Parathyroid adenoma (tissue), 2 donors: ENCODE results near the gene CCSER1.

Source experiments
- H2AFZ ChIP-seq: fragments of 300-600 bp; sonication (generic); one replicate; pipeline ENCODE4 v1.7.0; 2017; ENCODE audit warnings: antibody characterized with exemption, mild to moderate bottlenecking
- H3K27ac ChIP-seq: fragments of 300-600 bp; sonication (generic); one replicate; pipeline ENCODE4 v1.7.0; 2017
- H3K27me3 ChIP-seq: fragments of 300-600 bp; sonication (generic); one replicate; pipeline ENCODE4 v1.7.0; 2017; ENCODE audit warnings: low read length; ENCODE audit not compliant: control insufficient read depth, insufficient read depth
- H3K36me3 ChIP-seq: fragments of 300-600 bp; sonication (generic); one replicate; pipeline ENCODE4 v1.7.0; 2017; ENCODE audit warnings: low read length; ENCODE audit not compliant: control insufficient read depth, insufficient read depth
- H3K4me1 ChIP-seq: fragments of 300-600 bp; sonication (generic); one replicate; pipeline ENCODE4 v1.7.0; 2017; ENCODE audit warnings: control low read depth
- H3K4me2 ChIP-seq: fragments of 300-600 bp; sonication (generic); one replicate; pipeline ENCODE4 v1.7.0; 2017; ENCODE audit warnings: low read length
- H3K4me3 ChIP-seq: fragments of 300-600 bp; sonication (generic); one replicate; pipeline ENCODE4 v1.7.0; 2017; ENCODE audit warnings: low read depth, low read length
- H3K79me2 ChIP-seq: fragments of 300-600 bp; sonication (generic); one replicate; pipeline ENCODE4 v1.7.0; 2017; ENCODE audit warnings: control low read depth
- H3K9ac ChIP-seq: fragments of 300-600 bp; sonication (generic); one replicate; pipeline ENCODE4 v1.7.0; 2017; ENCODE audit warnings: mild to moderate bottlenecking
- H3K9me3 ChIP-seq: fragments of 300-600 bp; sonication (generic); one replicate; pipeline ENCODE4 v1.7.0; 2017; ENCODE audit warnings: low read length; ENCODE audit not compliant: control insufficient read depth
- CTCF ChIP-seq: fragments of 300-600 bp; sonication (generic); IDR thresholded peaks from one replicate; pipeline ENCODE4 v1.7.0; 2017; ENCODE audit warnings: antibody characterized with exemption, mild to moderate bottlenecking
- donor health status: primary hyperparathyroidism.

CCSER1 gene

GRCh38 chr4:90171491-90171890, 44.3 kb downstream of the CCSER1 start:
- no peak overlapping the region for H3K4me3 ChIP-seq
- H2AFZ ChIP-seq, result no peak overlapping the region
- H3K9me3 ChIP-seq, result no peaks in the 10 kb centered on the region
- no peaks in the 10 kb centered on the region for H3K36me3 ChIP-seq
- no peaks in the 10 kb centered on the region for H3K27me3 ChIP-seq
- no peak overlapping the region for H3K4me2 ChIP-seq
- TF ChIP-seq CTCF, result no peak
- no peaks in the 10 kb centered on the region for H3K4me1 ChIP-seq
- no peak overlapping the region for H3K9ac ChIP-seq
- no peaks in the 10 kb centered on the region for H3K79me2 ChIP-seq
- no peak overlapping the region for H3K27ac ChIP-seq

- H2AFZ ChIP-seq, result no peak overlapping the region
- no peak overlapping the region for H3K27ac ChIP-seq
Observed at GRCh38 chr4:90174621-90175023, 47.4 kb downstream of the CCSER1 start.

GRCh38 chr4:90181644-90182043, 54.5 kb downstream of the CCSER1 start:
- Histone ChIP-seq H3K4me3 (no peak overlapping the region), H2AFZ (no peak overlapping the region), H3K4me2 (no peak overlapping the region), H3K36me3 (no peaks in the 10 kb centered on the region), H3K9ac (no peak overlapping the region), H3K27me3 (no peaks in the 10 kb centered on the region), H3K4me1 (no peaks in the 10 kb centered on the region), H3K9me3 (no peaks in the 10 kb centered on the region), H3K27ac (no peak overlapping the region), H3K79me2 (no peaks in the 10 kb centered on the region)
- no peak for TF ChIP-seq CTCF

More at GRCh38 chr4:90174621-90175023, 47.4 kb downstream of the CCSER1 start:
- Histone ChIP-seq H3K36me3 (no peaks in the 10 kb centered on the region), H3K79me2 (no peaks in the 10 kb centered on the region), H3K4me2 (no peak overlapping the region), H3K4me3 (no peak overlapping the region), H3K9me3 (no peaks in the 10 kb centered on the region), H3K9ac (no peak overlapping the region), H3K4me1 (no peaks in the 10 kb centered on the region), H3K27me3 (no peaks in the 10 kb centered on the region)
- no peak for TF ChIP-seq CTCF

DNA sequence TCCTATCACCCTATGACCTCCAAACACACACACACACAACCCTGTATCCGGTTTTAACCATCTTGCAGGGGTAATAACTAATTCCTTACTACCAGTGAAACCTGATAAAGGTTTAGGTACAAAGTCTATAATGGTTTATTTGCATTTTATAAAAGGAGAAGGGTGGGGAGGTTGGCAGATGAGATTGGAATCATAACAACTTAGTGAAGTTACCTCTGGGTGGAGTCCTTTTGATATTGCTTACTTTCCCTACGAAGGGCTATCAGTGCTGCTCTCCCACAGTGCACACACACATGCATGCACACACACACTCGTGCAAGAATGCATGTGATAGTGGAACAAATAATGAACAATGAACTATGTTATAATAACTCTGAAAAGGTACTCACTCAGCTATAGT, 56.1 kb downstream of the CCSER1 start:
- Histone ChIP-seq H3K4me3 (no peak overlapping the region), H3K9ac (no peak overlapping the region), H3K27ac (no peak overlapping the region), H3K36me3 (no peaks in the 10 kb centered on the region), H2AFZ (no peak overlapping the region), H3K27me3 (no peaks in the 10 kb centered on the region), H3K4me2 (no peak overlapping the region), H3K9me3 (no peaks in the 10 kb centered on the region), H3K79me2 (no peaks in the 10 kb centered on the region), H3K4me1 (no peaks in the 10 kb centered on the region)
- no peak for TF ChIP-seq CTCF

DNA sequence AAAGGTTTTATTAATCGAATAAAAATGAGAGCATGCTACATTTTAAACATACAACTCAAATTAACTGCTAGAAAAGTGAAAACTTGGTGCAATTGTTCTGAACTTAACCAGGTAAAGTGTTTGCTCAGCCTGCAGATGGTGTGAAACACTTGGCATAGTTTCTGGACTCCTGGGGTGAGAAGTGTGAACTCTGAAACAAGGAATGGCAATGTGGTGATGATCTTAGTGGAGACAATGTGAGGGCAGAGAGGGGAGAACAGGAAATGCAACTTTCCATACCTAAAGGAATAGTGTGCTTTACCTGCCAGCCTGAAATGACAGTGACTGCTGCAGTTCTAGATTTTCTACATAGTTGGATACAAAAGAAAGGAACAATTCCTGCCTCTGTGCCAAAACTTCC, 57.4 kb downstream of the CCSER1 start:
- TF ChIP-seq CTCF, result no peak
- Histone ChIP-seq H3K4me2 (no peak overlapping the region), H3K27me3 (no peaks in the 10 kb centered on the region), H3K27ac (no peak overlapping the region), H3K79me2 (no peaks in the 10 kb centered on the region), H3K4me1 (no peaks in the 10 kb centered on the region), H3K4me3 (no peak overlapping the region), H2AFZ (no peak overlapping the region), H3K9ac (no peak overlapping the region), H3K9me3 (no peaks in the 10 kb centered on the region), H3K36me3 (no peaks in the 10 kb centered on the region)
